ENCODE measurements around the gene KCTD4. TPM values are rescaled to one million over a fixed set of nuclear protein-coding genes. Genes with fewer than 3 reads are reported as not detected.

Gene KCTD4
- total and polyA plus RNA-seq, 2 donors (not counting 3 experiments of a cell fraction or from before 2014, with no cell fraction given), result not detected

DNA sequence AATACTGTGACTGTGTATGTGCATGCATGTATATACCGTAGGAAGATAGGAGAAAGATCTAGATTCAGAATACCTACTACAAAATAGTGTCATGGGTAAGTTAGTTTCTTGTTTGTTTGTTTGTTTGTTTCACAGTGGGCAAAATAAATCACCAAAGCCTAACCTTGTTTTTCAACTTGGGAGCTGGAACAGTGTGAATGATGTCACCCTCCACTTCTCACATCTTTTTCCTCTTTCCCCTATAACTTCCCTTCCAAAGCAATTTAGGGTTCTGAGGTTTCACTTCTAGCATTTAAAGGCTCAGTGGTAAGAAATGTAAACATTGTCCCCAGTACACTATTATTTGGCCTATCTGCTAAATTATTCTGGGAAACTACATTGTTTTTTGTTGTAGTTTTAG lies 5.4 kb downstream of the KCTD4 start:
- intact Hi-C loops (cut with micrococcal nuclease), result no loop called here

More for the DNA sequence above, 5.4 kb downstream of the KCTD4 start:
- Histone ChIP-seq H3K36me3 (ENCODE audit: control insufficient read depth in 2 of 2, extremely low read depth in 1 of 2, insufficient read depth in 2 of 2, low read length in 2 of 2) (no peaks in the 10 kb centered on the region), H2AFZ (ENCODE audit: low read depth, low read length) (no peak overlapping the region), H3K4me1 (ENCODE audit: control insufficient read depth, extremely low read depth, insufficient read depth, low read length) (peaks cover 6% of the 10 kb centered on the region), H3K9me1 (replicated peaks; ENCODE audit: control insufficient read depth, extremely low read depth, insufficient read depth, low read length) (no peaks in the 10 kb centered on the region), H3K4me3 (replicated peaks in 1 of 3; ENCODE audit: insufficient read depth in 1 of 3, low read depth in 1 of 3, low read length in 3 of 3) (no peak overlapping the region), H4K20me1 (replicated peaks; ENCODE audit: control insufficient read depth, extremely low read depth, insufficient read depth, low read length) (no peaks in the 10 kb centered on the region), H3K9ac (replicated peaks; ENCODE audit: extremely low read depth, insufficient read depth, low read length) (no peak overlapping the region), H3K27ac (ENCODE audit: insufficient read depth, low read depth, low read length) (no peak overlapping the region), H3K79me2 (ENCODE audit: control insufficient read depth, insufficient read depth, low read length) (no peaks in the 10 kb centered on the region), H3K9me3 (replicated peaks; ENCODE audit: control insufficient read depth, insufficient read depth, low read length) (no peaks in the 10 kb centered on the region), H3K27me3 (ENCODE audit: control insufficient read depth in 2 of 2, insufficient read depth in 2 of 2, low read length in 2 of 2) (no peaks in the 10 kb centered on the region), H3K4me2 (ENCODE audit: insufficient read depth, low read length) (no peak overlapping the region)
- TF ChIP-seq POLR2A (IDR thresholded peaks at IDR 0.05; ENCODE audit: low read depth, low read length), result no peak
- no peak for TF ChIP-seq JUN (IDR thresholded peaks at IDR 0.05; ENCODE audit: borderline replicate concordance, insufficient read depth, insufficient read length, low read depth)
- TF ChIP-seq POLR2AphosphoS5 (IDR thresholded peaks at IDR 0.05; ENCODE audit: insufficient read depth, low read depth, low read length), result no peak
- TF ChIP-seq, protein P1, sequence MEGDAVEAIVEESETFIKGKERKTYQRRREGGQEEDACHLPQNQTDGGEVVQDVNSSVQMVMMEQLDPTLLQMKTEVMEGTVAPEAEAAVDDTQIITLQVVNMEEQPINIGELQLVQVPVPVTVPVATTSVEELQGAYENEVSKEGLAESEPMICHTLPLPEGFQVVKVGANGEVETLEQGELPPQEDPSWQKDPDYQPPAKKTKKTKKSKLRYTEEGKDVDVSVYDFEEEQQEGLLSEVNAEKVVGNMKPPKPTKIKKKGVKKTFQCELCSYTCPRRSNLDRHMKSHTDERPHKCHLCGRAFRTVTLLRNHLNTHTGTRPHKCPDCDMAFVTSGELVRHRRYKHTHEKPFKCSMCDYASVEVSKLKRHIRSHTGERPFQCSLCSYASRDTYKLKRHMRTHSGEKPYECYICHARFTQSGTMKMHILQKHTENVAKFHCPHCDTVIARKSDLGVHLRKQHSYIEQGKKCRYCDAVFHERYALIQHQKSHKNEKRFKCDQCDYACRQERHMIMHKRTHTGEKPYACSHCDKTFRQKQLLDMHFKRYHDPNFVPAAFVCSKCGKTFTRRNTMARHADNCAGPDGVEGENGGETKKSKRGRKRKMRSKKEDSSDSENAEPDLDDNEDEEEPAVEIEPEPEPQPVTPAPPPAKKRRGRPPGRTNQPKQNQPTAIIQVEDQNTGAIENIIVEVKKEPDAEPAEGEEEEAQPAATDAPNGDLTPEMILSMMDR (IDR thresholded peaks at IDR 0.05; ENCODE audit: extremely low read depth in 1 of 2, insufficient read depth in 1 of 2, low read depth in 1 of 2, low read length in 2 of 2), result no peak
- TF ChIP-seq, protein P2, sequence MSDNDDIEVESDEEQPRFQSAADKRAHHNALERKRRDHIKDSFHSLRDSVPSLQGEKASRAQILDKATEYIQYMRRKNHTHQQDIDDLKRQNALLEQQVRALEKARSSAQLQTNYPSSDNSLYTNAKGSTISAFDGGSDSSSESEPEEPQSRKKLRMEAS (IDR thresholded peaks at IDR 0.05; ENCODE audit: insufficient read depth, insufficient read length), result no peak
- TF ChIP-seq EZH2 (IDR thresholded peaks at IDR 0.05; ENCODE audit: borderline replicate concordance, low read depth, low read length, severe bottlenecking), result no peak
- TF ChIP-seq MYC (IDR thresholded peaks at IDR 0.05; ENCODE audit: low read depth, low read length), result no peak
- TF ChIP-seq FOS (IDR thresholded peaks at IDR 0.05; ENCODE audit: borderline replicate concordance, insufficient read depth, low read length), result no peak
- TF ChIP-seq GATA2 (IDR thresholded peaks at IDR 0.05; ENCODE audit: insufficient read depth, insufficient read length, low read depth, low read length), result no peak
- ChIA-PET POLR2A (interaction anchor here (0.5 kb wide), 1 partner anchor 159 kb away, joined by 5 read pairs; no protein-coding TSS in a partner anchor), CTCF (interaction anchor here (1.2 to 1.3 kb wide), 2 partner anchors 24 to 86 kb away, joined by 3 to 4 read pairs; no protein-coding TSS in a partner anchor)
- FAIRE-seq, result peak; percentile 55
- BruUV-seq (replicated peaks), result no TSS peak
- peak; percentile 63 for DNase-seq (ENCODE audit: low read depth, low spot score)
- dilution Hi-C loops (cut with MboI; ENCODE audit: extremely low pct_ligation_motif_present, low sequenced_read_pairs), result no loop called here
